Mucosa of stomach (tissue), 1 donor: ENCODE measurements around the gene PRDM10.

Source experiments
- H3K27me3 ChIP-seq: one replicate; pipeline ENCODE4 v1.7.0; 2013; ENCODE audit warnings: mild to moderate bottlenecking, low read length; ENCODE audit not compliant: control insufficient read depth, insufficient read depth
- H3K36me3 ChIP-seq: one replicate; pipeline ENCODE4 v1.7.0; 2013; ENCODE audit warnings: low read length; ENCODE audit not compliant: control insufficient read depth, insufficient read depth
- H3K4me1 ChIP-seq: one replicate; pipeline ENCODE4 v1.7.0; 2013; ENCODE audit warnings: mild to moderate bottlenecking, low read length; ENCODE audit not compliant: control insufficient read depth, insufficient read depth
- H3K4me3 ChIP-seq: one replicate; pipeline ENCODE4 v1.7.0; 2013; ENCODE audit warnings: low read length
- H3K9ac ChIP-seq: one replicate; pipeline ENCODE4 v1.7.0; 2013; ENCODE audit warnings: mild to moderate bottlenecking, low read length, moderate library complexity
- H3K9me3 ChIP-seq: one replicate; pipeline ENCODE4 v1.7.0; 2013; ENCODE audit warnings: mild to moderate bottlenecking, low read length, moderate library complexity; ENCODE audit not compliant: control insufficient read depth
- donor health status: Pancreatic carcinoma.

The PRDM10 gene

DNA sequence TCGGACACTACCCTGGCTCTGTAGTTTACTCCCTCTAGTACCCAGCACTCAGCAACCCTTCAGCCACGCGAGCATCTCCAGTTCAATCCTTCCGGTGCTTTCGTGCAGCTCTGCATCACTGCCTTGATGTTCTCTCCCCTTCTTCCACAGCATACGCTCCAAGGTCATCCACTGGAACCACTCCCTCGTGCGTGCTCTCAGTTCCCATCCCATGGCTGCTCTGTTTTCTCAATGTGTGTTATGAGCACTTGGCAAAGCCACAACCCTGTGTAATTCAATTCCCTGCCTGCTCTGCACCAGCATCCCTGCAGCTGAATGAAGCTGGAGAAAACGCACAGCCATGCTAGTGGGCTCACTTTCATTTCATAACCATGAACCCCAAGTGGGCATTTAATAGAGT lies 68.7 kb downstream of the PRDM10 start:
- Histone ChIP-seq H3K27me3 (no peaks in the 10 kb centered on the region), H3K9ac (no peak overlapping the region), H3K36me3 (no peaks in the 10 kb centered on the region), H3K4me1 (no peaks in the 10 kb centered on the region), H3K9me3 (no peaks in the 10 kb centered on the region), H3K4me3 (no peak overlapping the region)

DNA sequence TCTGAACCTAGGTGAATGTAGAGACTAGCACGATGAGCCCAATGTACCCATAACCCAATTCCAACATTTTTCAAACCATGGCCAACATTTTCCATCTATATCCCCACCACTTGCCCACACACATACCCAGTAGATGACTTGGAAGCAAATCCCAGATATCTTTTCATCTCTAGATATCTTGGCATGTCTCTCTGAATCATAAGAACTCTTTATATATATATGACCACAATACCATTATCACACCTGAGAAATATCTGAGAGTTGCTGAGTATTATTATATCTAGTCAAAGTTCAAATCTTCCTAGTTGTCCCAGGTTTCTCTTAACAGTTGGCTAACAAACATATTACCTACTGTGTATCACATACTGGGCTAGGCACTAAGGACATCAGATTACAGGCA lies 69.4 kb downstream of the PRDM10 start:
- H3K36me3 ChIP-seq, result no peaks in the 10 kb centered on the region
- H3K4me3 ChIP-seq, result no peak overlapping the region
- H3K4me1 ChIP-seq, result no peaks in the 10 kb centered on the region
- H3K9me3 ChIP-seq, result no peaks in the 10 kb centered on the region
- no peaks in the 10 kb centered on the region for H3K27me3 ChIP-seq
- no peak overlapping the region for H3K9ac ChIP-seq

GRCh38 chr11:129932381-129933067 lies 70.1 kb downstream of the PRDM10 start:
- Histone ChIP-seq H3K4me1 (no peaks in the 10 kb centered on the region), H3K4me3 (no peak overlapping the region), H3K27me3 (no peaks in the 10 kb centered on the region), H3K36me3 (no peaks in the 10 kb centered on the region), H3K9ac (no peak overlapping the region), H3K9me3 (no peaks in the 10 kb centered on the region)

DNA sequence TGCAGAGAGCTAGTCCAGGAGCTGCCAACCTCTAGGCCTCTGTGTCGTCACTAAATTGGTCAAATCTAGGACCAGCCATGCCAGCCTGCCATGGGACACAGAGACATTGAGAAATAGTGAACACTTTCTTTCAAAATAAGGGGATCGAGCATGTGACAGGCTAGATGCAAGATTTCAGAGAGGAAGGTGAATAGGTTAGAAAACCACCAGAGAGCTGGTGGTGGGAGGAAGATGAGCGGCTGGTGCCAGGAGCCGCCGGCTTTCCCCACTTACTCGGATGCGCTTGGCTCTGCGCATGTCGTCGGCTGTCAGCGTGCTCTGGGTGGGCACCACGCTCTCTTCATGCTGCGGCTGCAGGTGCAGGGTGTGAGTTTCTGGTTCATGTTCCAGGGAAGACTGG lies 71.9 kb downstream of the PRDM10 start:
- Histone ChIP-seq H3K9me3 (no peaks in the 10 kb centered on the region), H3K9ac (no peak overlapping the region), H3K4me3 (no peak overlapping the region), H3K36me3 (no peaks in the 10 kb centered on the region), H3K27me3 (no peaks in the 10 kb centered on the region), H3K4me1 (no peaks in the 10 kb centered on the region)

GRCh38 chr11:129930296-129930695 lies 72.3 kb downstream of the PRDM10 start:
- Histone ChIP-seq H3K9ac (no peak overlapping the region), H3K4me1 (no peaks in the 10 kb centered on the region), H3K27me3 (no peaks in the 10 kb centered on the region), H3K9me3 (no peaks in the 10 kb centered on the region), H3K4me3 (no peak overlapping the region), H3K36me3 (no peaks in the 10 kb centered on the region)

GRCh38 chr11:129929721-129930120 lies 72.9 kb downstream of the PRDM10 start:
- no peaks in the 10 kb centered on the region for H3K9me3 ChIP-seq
- H3K36me3 ChIP-seq, result no peaks in the 10 kb centered on the region
- no peak overlapping the region for H3K9ac ChIP-seq
- no peak overlapping the region for H3K4me3 ChIP-seq
- H3K4me1 ChIP-seq, result no peaks in the 10 kb centered on the region
- H3K27me3 ChIP-seq, result no peaks in the 10 kb centered on the region

DNA sequence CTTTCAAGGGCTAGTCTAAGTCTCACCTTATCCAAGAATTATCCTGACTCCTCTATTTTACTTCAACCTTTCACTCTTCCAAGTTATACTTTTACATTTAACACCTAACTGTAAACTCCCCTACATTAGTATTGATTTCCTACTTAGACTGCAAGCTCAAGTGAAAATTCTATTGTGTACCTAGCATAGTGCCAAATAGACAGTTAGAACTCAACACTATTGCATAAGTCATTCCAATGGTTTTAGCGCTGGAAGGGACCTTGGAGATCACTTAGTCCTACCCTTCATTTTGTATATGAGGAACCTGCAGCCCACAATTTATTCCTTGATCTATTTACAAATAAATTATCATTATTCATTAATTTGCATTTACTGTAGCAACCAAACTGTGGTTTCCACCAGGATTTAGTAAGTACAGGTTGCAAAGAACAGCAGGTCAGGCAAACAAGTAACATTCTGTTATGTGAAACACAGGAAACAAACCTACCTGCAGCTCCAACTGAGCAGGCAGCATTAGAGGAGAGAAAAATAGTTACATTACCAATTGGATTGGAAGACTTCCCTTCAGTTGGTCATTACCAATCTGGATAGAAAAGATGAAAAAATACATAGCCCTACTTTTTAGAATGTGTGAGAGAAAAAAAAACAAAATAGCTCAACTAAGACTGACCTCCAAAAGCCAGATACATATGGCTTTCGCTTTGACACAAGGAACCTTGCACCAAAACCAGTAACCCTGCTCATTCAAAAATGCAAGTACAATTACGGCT lies 73.5 kb downstream of the PRDM10 start:
- Histone ChIP-seq H3K4me1 (no peaks in the 10 kb centered on the region), H3K4me3 (no peak overlapping the region), H3K27me3 (no peaks in the 10 kb centered on the region), H3K36me3 (no peaks in the 10 kb centered on the region), H3K9ac (no peak overlapping the region), H3K9me3 (no peaks in the 10 kb centered on the region)

- Histone ChIP-seq H3K9ac (no peak overlapping the region), H3K27me3 (no peaks in the 10 kb centered on the region), H3K9me3 (no peaks in the 10 kb centered on the region), H3K4me3 (no peak overlapping the region), H3K36me3 (no peaks in the 10 kb centered on the region), H3K4me1 (no peaks in the 10 kb centered on the region)
These were observed 80.0 kb downstream of the PRDM10 start for GRCh38 chr11:129922674-129923073.

DNA sequence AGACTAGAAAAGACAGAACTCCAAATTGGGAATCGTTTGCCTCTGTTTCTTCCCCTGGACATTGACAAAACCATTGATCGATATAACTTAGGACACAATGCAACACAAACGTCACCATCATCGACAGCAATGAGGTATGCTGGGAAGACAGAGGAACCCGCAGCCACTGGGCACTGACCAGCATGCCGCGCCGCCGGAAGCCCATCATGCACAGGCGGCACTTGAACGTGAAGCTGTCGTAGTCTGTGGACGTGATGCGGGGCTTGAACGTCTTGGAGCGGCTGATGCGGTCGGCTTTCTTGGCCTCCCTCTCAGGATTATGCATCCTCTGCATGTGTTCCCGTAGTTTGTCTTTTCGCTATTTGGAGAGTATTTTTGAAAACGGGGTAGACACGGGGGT lies 84.3 kb downstream of the PRDM10 start:
- Histone ChIP-seq H3K27me3 (no peaks in the 10 kb centered on the region), H3K4me1 (no peaks in the 10 kb centered on the region), H3K9ac (no peak overlapping the region), H3K36me3 (no peaks in the 10 kb centered on the region), H3K4me3 (no peak overlapping the region), H3K9me3 (no peaks in the 10 kb centered on the region)

DNA sequence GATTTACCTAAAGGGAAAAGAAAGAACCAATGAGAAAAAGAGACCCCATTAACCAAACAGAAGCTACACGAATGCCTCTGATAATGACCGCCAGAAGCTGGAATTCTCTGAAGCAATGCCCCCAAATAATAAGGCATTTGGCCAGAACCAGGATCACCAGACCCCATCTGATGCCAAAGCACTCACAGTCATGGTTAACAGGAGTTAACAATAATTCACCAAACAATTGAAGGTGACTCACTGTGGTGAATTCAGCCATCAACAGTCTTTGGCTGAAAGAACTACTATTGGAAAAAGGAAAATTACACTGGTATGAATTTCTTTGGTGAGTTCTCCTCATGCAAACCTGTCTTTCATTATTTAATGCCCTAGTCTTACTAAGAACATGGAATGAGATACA lies 85.4 kb downstream of the PRDM10 start:
- Histone ChIP-seq H3K4me3 (no peak overlapping the region), H3K9ac (no peak overlapping the region), H3K36me3 (no peaks in the 10 kb centered on the region), H3K27me3 (no peaks in the 10 kb centered on the region), H3K4me1 (no peaks in the 10 kb centered on the region), H3K9me3 (no peaks in the 10 kb centered on the region)

DNA sequence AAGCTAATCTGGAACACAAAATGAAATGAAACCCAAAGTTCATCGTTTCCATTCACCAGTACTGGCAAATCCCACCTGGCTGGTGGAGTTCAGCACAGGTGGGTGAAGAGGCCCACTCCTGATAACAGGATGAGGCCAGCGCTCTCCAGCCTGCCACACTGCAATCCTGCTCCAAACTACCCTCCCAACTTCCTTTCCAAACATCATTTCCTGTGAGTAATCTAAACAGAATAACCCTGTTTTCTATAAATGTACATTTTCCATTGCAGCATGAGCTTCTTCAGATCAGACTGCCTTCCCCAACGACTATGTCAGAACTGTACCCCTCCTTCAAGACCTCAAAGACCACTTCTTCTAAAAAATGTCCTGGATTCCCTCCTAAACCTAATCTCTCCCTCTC lies 91.3 kb downstream of the PRDM10 start:
- H3K4me1 ChIP-seq, result no peaks in the 10 kb centered on the region
- no peaks in the 10 kb centered on the region for H3K9me3 ChIP-seq
- H3K36me3 ChIP-seq, result peaks cover 5% of the 10 kb centered on the region
- H3K9ac ChIP-seq, result no peak overlapping the region
- H3K27me3 ChIP-seq, result no peaks in the 10 kb centered on the region
- no peak overlapping the region for H3K4me3 ChIP-seq

- H3K36me3 ChIP-seq, result peaks cover 5% of the 10 kb centered on the region
- H3K27me3 ChIP-seq, result no peaks in the 10 kb centered on the region
- H3K9me3 ChIP-seq, result no peaks in the 10 kb centered on the region
- no peak overlapping the region for H3K4me3 ChIP-seq
- H3K4me1 ChIP-seq, result no peaks in the 10 kb centered on the region
- H3K9ac ChIP-seq, result no peak overlapping the region
These were observed 92.3 kb downstream of the PRDM10 start for GRCh38 chr11:129910360-129910759.
